RWPE1 (cell line): ENCODE measurements around the gene PPP1CA.

Experiments used
- CTCF ChIA-PET: fragments of 350-600 bp; sonication (Branson Sonifier 250); formaldehyde crosslinking; extraction: SDS; loops from one replicate; lab custom pipeline; 2021; lab: Yijun Ruan, JAX
- POLR2A ChIA-PET: fragments of 400-600 bp; formaldehyde crosslinking; extraction: SDS; loops from one replicate; lab custom pipeline; 2020; ENCODE audit warnings: antibody characterized with exemption; ENCODE audit not compliant: low non-redundant PET; lab: Yijun Ruan, JAX
- DNase-seq: peaks from one replicate; pipeline ENCODE4 v3.0.0; 2012; ENCODE audit warnings: low spot score
- H3K27ac ChIP-seq: fragments of 450-650 bp; 2 replicates; pipeline ENCODE4 v1.5.1; 2017
- CTCF ChIP-seq: fragments of 450-650 bp; conservative IDR thresholded peaks from 2 replicates; pipeline ENCODE4 v1.5.1; 2017; ENCODE audit warnings: low read depth, mild to moderate bottlenecking

The PPP1CA gene

GRCh38 chr11:67442504-67443404 lies 41.1 kb upstream of the PPP1CA start:
- DNase-seq = no peak
- TF ChIP-seq CTCF = no peak
- peak overlapping the region; percentile 87 for H3K27ac ChIP-seq
- ChIA-PET CTCF (interaction anchor here (0.7 kb wide), 1 partner anchor 35 kb away, joined by 4 read pairs; no protein-coding TSS in a partner anchor), POLR2A (interaction anchor here (0.6 to 0.7 kb wide), 4 partner anchors 12 to 151 kb away, joined by 3 to 9 read pairs (median 4); partner anchors contain the start of gene PITPNM1)

DNA sequence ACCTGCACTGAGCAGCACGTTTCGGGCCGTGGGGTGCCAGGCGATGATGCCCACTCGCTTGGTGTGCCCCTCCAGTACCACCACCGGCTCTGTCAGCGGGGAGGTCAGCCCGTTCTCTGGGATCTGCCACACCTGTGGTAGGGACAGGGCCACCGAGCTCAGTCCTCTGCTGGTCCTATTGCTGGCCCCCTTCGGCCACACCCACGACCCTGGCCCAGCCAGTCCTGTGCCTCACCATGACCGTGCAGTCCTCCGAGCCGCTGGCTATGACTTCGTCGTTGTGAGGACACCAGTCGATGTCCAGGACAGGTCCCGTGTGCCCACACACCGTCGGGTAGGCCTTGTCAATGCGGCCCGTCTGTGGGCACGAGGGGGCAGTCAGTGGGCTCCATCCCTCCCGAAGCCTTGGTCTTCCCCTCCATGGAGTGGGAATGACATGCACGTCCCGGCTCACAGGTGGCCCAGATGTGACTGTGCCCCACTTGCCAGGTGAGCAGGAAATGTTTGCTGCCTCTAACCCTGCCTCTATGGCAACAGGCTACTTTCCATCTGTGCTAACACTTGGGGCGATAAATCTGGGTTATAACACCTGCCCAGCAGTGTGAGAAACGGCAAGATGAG lies 40.2 kb upstream of the PPP1CA start:
- no peak for DNase-seq
- POLR2A ChIA-PET = interaction anchor here (0.6 kb wide), 1 partner anchor 40 kb away, joined by 5 read pairs; the partner anchor contains the start of gene PPP1CA

DNA sequence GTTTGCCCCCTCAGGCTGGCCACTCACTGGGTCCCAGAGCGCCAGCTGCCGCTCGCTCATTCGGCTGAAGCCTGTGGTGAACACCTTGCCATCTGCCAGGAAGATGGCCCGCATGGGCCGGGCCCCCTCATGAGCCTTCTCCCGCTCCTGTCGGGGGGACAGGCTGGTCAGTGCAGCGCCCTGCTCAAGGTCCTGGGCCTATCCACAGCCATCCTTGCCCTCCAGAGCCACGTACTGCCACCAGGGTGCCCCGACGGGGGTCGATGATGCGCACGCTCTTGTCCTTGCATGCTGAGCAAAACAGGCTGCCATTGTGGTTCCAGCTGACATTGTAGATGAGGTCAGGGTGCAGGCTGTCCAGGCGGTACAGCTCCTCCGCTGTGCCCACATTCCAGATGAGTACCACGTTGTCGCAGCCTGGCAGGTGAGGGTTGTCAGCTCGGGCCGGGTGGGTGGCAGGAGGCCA lies 39.5 kb upstream of the PPP1CA start:
- peak overlapping the region; percentile 87 for H3K27ac ChIP-seq
- POLR2A ChIA-PET = interaction anchor here (0.6 kb wide), 1 partner anchor 39 kb away, joined by 5 read pairs; the partner anchor contains the start of gene PPP1CA
- CTCF ChIA-PET = interaction anchor here (0.6 kb wide), 1 partner anchor 29 kb away, joined by 3 read pairs; no protein-coding TSS in a partner anchor
- no peak for DNase-seq
- no peak for TF ChIP-seq CTCF

More for the DNA sequence above, 40.2 kb upstream of the PPP1CA start:
- peak overlapping the region; percentile 87 for H3K27ac ChIP-seq
- no peak for TF ChIP-seq CTCF
- CTCF ChIA-PET = no interaction called here

DNA sequence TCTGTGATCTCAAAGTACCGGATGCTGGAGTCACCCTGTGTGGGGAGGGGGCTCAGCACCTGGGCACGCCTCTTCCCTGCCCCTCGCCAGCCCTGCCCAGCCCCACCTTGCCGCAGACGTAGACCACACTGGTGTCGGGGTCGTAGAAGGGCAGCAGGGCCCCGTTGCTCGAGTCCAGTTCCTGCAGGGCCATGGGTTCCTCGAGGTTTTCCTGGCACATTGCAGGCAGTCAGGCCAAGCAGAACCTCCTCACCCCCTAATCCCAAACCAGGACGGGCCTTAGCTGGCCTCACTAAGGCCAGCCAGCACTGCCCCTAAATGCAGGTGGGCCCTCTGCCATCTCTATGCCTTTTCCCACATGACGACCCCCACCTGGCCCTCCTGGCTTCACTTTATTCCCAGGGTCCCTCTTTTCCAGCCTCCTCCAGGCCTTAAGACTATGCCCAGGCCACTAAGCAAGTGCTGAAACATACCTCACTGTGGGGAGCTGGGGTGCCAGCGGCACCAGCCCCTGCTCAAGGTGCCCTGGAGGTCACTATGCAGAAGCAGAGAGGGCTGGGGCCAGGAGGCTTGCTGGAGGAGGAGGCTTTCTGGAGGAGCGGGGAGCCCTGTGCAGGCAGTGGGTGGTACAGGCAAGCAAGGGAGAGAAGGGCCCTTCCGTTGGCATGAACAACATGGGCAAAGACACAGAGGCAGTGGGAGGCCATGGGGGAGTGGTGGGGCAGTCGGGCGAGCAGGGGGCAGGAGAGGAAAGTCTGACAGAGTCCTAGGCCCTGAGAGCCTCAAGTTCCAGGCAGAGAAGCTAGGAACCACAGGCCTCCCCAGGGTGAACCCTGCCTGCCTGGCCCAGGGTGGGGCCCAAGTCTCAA lies 38.8 kb upstream of the PPP1CA start:
- no peak for DNase-seq
- POLR2A ChIA-PET = no interaction called here
- TF ChIP-seq CTCF = no peak
- peak overlapping the region; percentile 87 for H3K27ac ChIP-seq
- CTCF ChIA-PET = interaction anchor here (0.6 to 0.7 kb wide), 2 partner anchors 29 to 380 kb away, joined by 3 to 4 read pairs; no protein-coding TSS in a partner anchor

- POLR2A ChIA-PET = no interaction called here
- H3K27ac ChIP-seq = peak overlapping the region; percentile 87
- no peak for DNase-seq
Measured at GRCh38 chr11:67439321-67440228, 37.9 kb upstream of the PPP1CA start.

More at GRCh38 chr11:67439321-67440228, 37.9 kb upstream of the PPP1CA start:
- CTCF ChIA-PET = interaction anchor here (0.5 to 1.1 kb wide), 5 partner anchors 9 to 379 kb away, joined by 3 to 4 read pairs (median 4); partner anchors contain the start of gene TMEM134
- no peak for TF ChIP-seq CTCF
